Peyer's patch (tissue), 4 donors: ENCODE measurements around the gene RWDD3. TPM values are rescaled to one million over a fixed set of nuclear protein-coding genes. Genes with fewer than 3 reads are reported as not detected.

Experiments used
- DNase-seq, 3 donors: peaks; one replicate each; pipeline ENCODE4 v3.0.0-alpha.2; 2017 to 2019
- H3K27ac ChIP-seq, 4 donors: fragments of 200-600 bp; sonication (generic); one replicate each; pipeline ENCODE4 v1.5.1; 2016 to 2019
- H3K27me3 ChIP-seq, 2 donors: fragments of 200-600 bp; sonication (generic); one replicate each; pipeline ENCODE4 v1.5.1; 2019
- H3K36me3 ChIP-seq, 3 donors: fragments of 200-600 bp; sonication (generic); one replicate each; pipeline ENCODE4 v1.5.1; 2016 to 2019
- H3K4me1 ChIP-seq, 4 donors: fragments of 200-600 bp; sonication (generic); one replicate each; pipeline ENCODE4 v1.5.1; 2016 to 2019
- H3K4me3 ChIP-seq, 4 donors: fragments of 200-600 bp; sonication (generic); 1 replicate in 3 of 4; 2 replicates in 1 of 4; pipeline ENCODE4 v1.5.1; 2016 to 2019; ENCODE audit warnings: mild to moderate bottlenecking in 1 of 4
- H3K9me3 ChIP-seq, 4 donors: fragments of 200-600 bp; sonication (generic); one replicate each; pipeline ENCODE4 v1.5.1; 2016 to 2019; ENCODE audit warnings: mild to moderate bottlenecking in 1 of 4
- CTCF ChIP-seq, 6 experiments: fragments of 450-650 bp in 4 of 6; fragments of 200-600 bp in 2 of 6; sonication (generic) in 1 of 6; IDR thresholded peaks; one replicate each; pipeline ENCODE4 v1.5.1; 2017 to 2019; ENCODE audit warnings: antibody characterized with exemption in 6 of 6, mild to moderate bottlenecking in 3 of 6, moderate library complexity in 1 of 6
- POLR2A ChIP-seq, 2 donors: fragments of 450-650 bp; IDR thresholded peaks; one replicate each; pipeline ENCODE4 v1.5.1; 2017; ENCODE audit warnings: antibody characterized with exemption in 2 of 2, mild to moderate bottlenecking in 2 of 2, moderate library complexity in 2 of 2
- total RNA-seq, 4 donors: library from RNA; depleted of rRNA; stranded (reverse); fragments of >200 nt; gene quantifications; one replicate each; pipeline ENCODE4 v1.1.0, GENCODE V29; 2016

The RWDD3 gene
- total RNA-seq = 10 to 100 TPM in 3 of 4 donors, 1 to 10 TPM in 1; 6.7 to 25.6 (median 12.0) TPM

DNA sequence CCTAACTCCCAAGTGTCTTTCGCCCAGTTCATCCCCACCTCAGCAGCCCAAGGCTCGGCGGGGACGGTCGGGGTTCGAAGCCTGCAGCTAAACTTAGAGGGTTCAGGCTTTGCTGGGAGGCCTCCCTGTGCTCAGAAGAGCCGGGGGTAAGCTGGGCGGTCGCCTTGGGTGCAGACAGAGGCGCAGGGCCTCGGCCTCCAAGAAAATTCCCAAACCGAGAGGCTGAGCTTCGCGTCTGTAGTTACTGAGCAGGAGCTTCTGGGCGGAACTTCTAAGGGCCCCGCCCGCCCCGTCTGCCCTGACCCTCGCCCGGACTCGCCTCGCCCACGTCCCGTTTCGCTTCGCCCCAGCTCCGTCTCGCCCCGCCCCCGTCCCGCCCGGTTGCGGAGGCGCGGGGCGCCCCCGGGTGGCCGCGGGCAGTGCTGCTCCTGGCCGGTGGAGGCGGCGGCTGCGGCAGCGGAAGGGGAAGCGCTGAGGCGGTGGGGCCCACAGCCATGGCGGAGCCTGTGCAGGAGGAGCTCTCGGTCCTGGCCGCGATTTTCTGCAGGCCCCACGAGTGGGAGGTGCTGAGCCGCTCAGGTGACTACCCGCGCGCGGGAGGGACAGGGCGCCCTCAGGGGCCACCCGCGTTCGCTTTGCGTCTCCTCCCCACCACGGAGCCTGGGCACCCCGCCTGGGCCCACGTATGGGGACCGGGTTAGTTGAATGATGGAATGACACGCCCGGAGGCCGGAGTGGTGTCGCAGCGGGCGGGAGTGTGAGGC, at the start of gene RWDD3:
RWDD3 (plus strand) TSS at position 474 of the 764 bp plus-strand sequence; CDS start at position 495, 21 bp downstream.
- Histone ChIP-seq H3K27me3 (no peaks in the 10 kb centered on the region), H3K36me3 (no peaks in the 10 kb centered on the region), H3K9me3 (no peaks in the 10 kb centered on the region), H3K27ac (peak within 1 kb of the TSS; percentile 76 to 82 (median 80)), H3K4me3 (peak within 1 kb of the TSS; percentile 68 to 88 (median 76)), H3K4me1 (peaks cover 0 to 5% (median 0%) of the 10 kb centered on the region in 4 donors)
- DNase-seq = peak; percentile 91 to 97 (median 97)
- peak; percentile 59 to 66 for TF ChIP-seq POLR2A (IDR thresholded peaks at IDR 0.05)
- TF ChIP-seq CTCF (IDR thresholded peaks at IDR 0.05) = peak; percentile 86 to 99 (median 96)

GRCh38 chr1:95186149-95186548, 47.9 kb upstream of the RWDD3 start:
- Histone ChIP-seq H3K36me3 (no peaks in the 10 kb centered on the region), H3K4me3 (no peak overlapping the region), H3K27ac (no peak overlapping the region), H3K4me1 (no peaks in the 10 kb centered on the region), H3K9me3 (no peaks in the 10 kb centered on the region), H3K27me3 (no peaks in the 10 kb centered on the region)
- TF ChIP-seq CTCF (IDR thresholded peaks at IDR 0.05) (no peak), POLR2A (IDR thresholded peaks at IDR 0.05) (no peak)
- no peak for DNase-seq

- H3K27me3 ChIP-seq = no peaks in the 10 kb centered on the region
- no peak overlapping the region for H3K4me3 ChIP-seq
- no peak overlapping the region for H3K27ac ChIP-seq
- no peaks in the 10 kb centered on the region for H3K9me3 ChIP-seq
- DNase-seq = no peak
- no peaks in the 10 kb centered on the region for H3K4me1 ChIP-seq
- no peaks in the 10 kb centered on the region for H3K36me3 ChIP-seq
- TF ChIP-seq POLR2A (IDR thresholded peaks at IDR 0.05) (no peak), CTCF (IDR thresholded peaks at IDR 0.05) (no peak)
Observed at GRCh38 chr1:95193591-95193990, 40.4 kb upstream of the RWDD3 start.

DNA sequence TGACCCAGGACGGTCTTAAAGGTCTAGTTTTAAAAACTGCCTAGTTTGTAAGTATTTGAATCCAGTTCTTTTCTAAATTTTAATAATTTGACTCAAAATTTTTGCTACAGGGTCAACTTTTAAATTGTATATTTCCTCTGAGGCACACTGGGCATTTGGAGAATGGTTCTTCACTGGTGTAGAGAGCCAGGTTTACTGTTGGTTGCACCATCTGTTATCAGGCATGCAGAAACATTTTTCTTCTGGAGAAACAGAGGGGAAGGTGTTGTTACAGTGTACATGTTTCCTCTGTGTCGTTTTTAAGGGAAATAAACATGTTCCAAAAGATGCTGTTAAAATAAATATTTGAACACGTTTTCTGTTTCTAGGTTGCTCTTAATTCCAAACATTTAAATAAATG, 39.0 kb upstream of the RWDD3 start:
- no peak for TF ChIP-seq CTCF (IDR thresholded peaks at IDR 0.05)
- TF ChIP-seq POLR2A (IDR thresholded peaks at IDR 0.05) = no peak
- Histone ChIP-seq H3K27ac (no peak overlapping the region), H3K4me3 (no peak overlapping the region), H3K9me3 (no peaks in the 10 kb centered on the region), H3K4me1 (no peaks in the 10 kb centered on the region), H3K36me3 (no peaks in the 10 kb centered on the region), H3K27me3 (no peaks in the 10 kb centered on the region)
- no peak for DNase-seq

- Histone ChIP-seq H3K4me3 (no peak overlapping the region), H3K36me3 (no peaks in the 10 kb centered on the region), H3K27ac (no peak overlapping the region), H3K9me3 (no peaks in the 10 kb centered on the region), H3K27me3 (no peaks in the 10 kb centered on the region), H3K4me1 (no peaks in the 10 kb centered on the region)
- DNase-seq = no peak
- TF ChIP-seq CTCF (IDR thresholded peaks at IDR 0.05) = no peak
- TF ChIP-seq POLR2A (IDR thresholded peaks at IDR 0.05) = no peak
Observed at GRCh38 chr1:95196017-95196416, 38.0 kb upstream of the RWDD3 start.
